OCI-LY7 (cell line): ENCODE data around the gene HS3ST5. TPM values are rescaled to one million over a fixed set of nuclear protein-coding genes. Genes with fewer than 3 reads are reported as not detected.

Experiments
- BruUV-seq: library from RNA; stranded (reverse); fragments of 400-500 nt; replicated peaks from 2 replicates; lab custom pipeline; 2021; lab: Mats Ljungman, UMichigan
- CTCF ChIA-PET: fragments of 300-600 bp; sonication (Branson Sonifier 250); formaldehyde crosslinking; loops from one replicate; lab custom pipeline; 2022; ENCODE audit warnings: antibody characterized with exemption; ENCODE audit not compliant: unreplicated experiment; lab: Charles Lee
- POLR2A ChIA-PET: fragments of 300-600 bp; sonication (Branson Sonifier 250); formaldehyde crosslinking; loops from one replicate; lab custom pipeline; 2022; ENCODE audit warnings: antibody characterized with exemption; lab: Charles Lee
- DNase-seq: peaks from one replicate; pipeline ENCODE4 v3.0.0-alpha.2; 2015; ENCODE audit warnings: low spot score
- H2AFZ ChIP-seq: fragments of 200-600 bp; sonication (generic), shearing (Covaris generic); 2 replicates; pipeline ENCODE4 v1.6.1; 2014; ENCODE audit warnings: mild to moderate bottlenecking, antibody characterized with exemption, low read length, moderate library complexity
- H3K27ac ChIP-seq: fragments of 200-600 bp; sonication (generic); 2 replicates; pipeline ENCODE4 v1.5.1; 2014; ENCODE audit warnings: mixed run types, low read depth, mild to moderate bottlenecking, moderate library complexity, low read length, inconsistent platforms; ENCODE audit not compliant: poor library complexity, severe bottlenecking
- H3K36me3 ChIP-seq: fragments of 200-600 bp; sonication (generic); 2 replicates; pipeline ENCODE4 v1.6.1; 2014; ENCODE audit warnings: mild to moderate bottlenecking, antibody characterized with exemption, low read length, moderate library complexity, mixed read lengths; ENCODE audit not compliant: insufficient read depth
- H3K4me1 ChIP-seq: fragments of 200-600 bp; sonication (generic); 2 replicates; pipeline ENCODE4 v1.5.1; 2014; ENCODE audit warnings: mild to moderate bottlenecking, low read length; ENCODE audit not compliant: insufficient read depth, poor library complexity, severe bottlenecking
- H3K4me2 ChIP-seq: fragments of 200-600 bp; sonication (generic); 2 replicates; pipeline ENCODE4 v1.6.1; 2014; ENCODE audit warnings: mild to moderate bottlenecking, low read length
- H3K4me3 ChIP-seq: fragments of 200-600 bp; sonication (generic); 2 replicates; pipeline ENCODE4 v1.5.1; 2014; ENCODE audit warnings: mild to moderate bottlenecking, low read depth, low read length; ENCODE audit not compliant: poor library complexity, severe bottlenecking
- H3K79me2 ChIP-seq: fragments of 200-600 bp; sonication (generic); 2 replicates; pipeline ENCODE4 v1.6.1; 2016; ENCODE audit warnings: low read depth, mild to moderate bottlenecking, low read length, moderate library complexity, mixed read lengths; ENCODE audit not compliant: insufficient read depth
- H3K9me2 ChIP-seq: fragments of 200-600 bp; sonication (generic); 2 replicates; pipeline ENCODE4 v1.6.1; 2016; ENCODE audit warnings: mild to moderate bottlenecking, low read length, mixed read lengths; ENCODE audit not compliant: insufficient read depth
- H3K9me3 ChIP-seq: fragments of 200-600 bp; sonication (generic); 2 replicates; pipeline ENCODE4 v1.6.1; 2014; ENCODE audit warnings: mild to moderate bottlenecking, mixed run types, low read length, mixed read lengths
- H4K20me1 ChIP-seq: fragments of 200-600 bp; sonication (generic); 2 replicates; pipeline ENCODE4 v1.6.1; 2014; ENCODE audit warnings: mild to moderate bottlenecking, antibody characterized with exemption, low read length, moderate library complexity, mixed read lengths; ENCODE audit not compliant: insufficient read depth
- CTCF ChIP-seq: fragments of 200-600 bp; sonication (generic); conservative IDR thresholded peaks from 2 replicates; pipeline ENCODE4 v1.5.1; 2014; ENCODE audit warnings: mild to moderate bottlenecking, antibody characterized with exemption, low read length, moderate library complexity, mixed read lengths
- EZH2phosphoT487 ChIP-seq: fragments of 200-600 bp; sonication (generic); IDR thresholded peaks from 2 replicates; pipeline ENCODE4 v1.6.1; 2018; ENCODE audit warnings: low read depth, borderline replicate concordance, mild to moderate bottlenecking, mixed run types, antibody characterized with exemption, low read length, moderate library complexity, mixed read lengths
- intact Hi-C: fragments of 100-400 bp; cut with micrococcal nuclease; formaldehyde crosslinking; loops from one replicate; pipeline ENCODE4 v1.10.0; 2022; ENCODE audit not compliant: unreplicated experiment
- total RNA-seq, 2 experiments: library from RNA; depleted of rRNA in 1 of 2; stranded (reverse); fragments of >200 nt in 1 of 2; shearing (Covaris generic) in 1 of 2; gene quantifications; 2 replicates each; pipeline ENCODE4 v1.2.3, GENCODE V29; 2014 to 2022

The HS3ST5 gene
- total RNA-seq, 2 experiments from 2014 or later = not detected

- Histone ChIP-seq H3K36me3 (no peaks in the 10 kb centered on the region), H3K79me2 (no peaks in the 10 kb centered on the region), H3K9me3 (no peaks in the 10 kb centered on the region), H2AFZ (no peak overlapping the region), H3K4me1 (no peaks in the 10 kb centered on the region), H4K20me1 (no peaks in the 10 kb centered on the region), H3K27ac (no peak overlapping the region), H3K4me3 (no peak overlapping the region), H3K9me2 (no peaks in the 10 kb centered on the region), H3K4me2 (no peak overlapping the region)
- ChIA-PET CTCF (no interaction called here), POLR2A (interaction anchor here (0.6 kb wide), 1 partner anchor 23 kb away, joined by 5 read pairs; no protein-coding TSS in a partner anchor)
- TF ChIP-seq CTCF (no peak), EZH2phosphoT487 (no peak)
- no peak for DNase-seq
- no TSS peak for BruUV-seq
- intact Hi-C loops = no loop called here
Measured at GRCh38 chr6:114375541-114376192, 32.8 kb upstream of the HS3ST5 start.

GRCh38 chr6:114367315-114367961 lies 24.6 kb upstream of the HS3ST5 start:
- TF ChIP-seq CTCF (no peak), EZH2phosphoT487 (no peak)
- BruUV-seq = no TSS peak
- Histone ChIP-seq H3K9me3 (no peaks in the 10 kb centered on the region), H3K4me2 (no peak overlapping the region), H2AFZ (no peak overlapping the region), H3K4me3 (no peak overlapping the region), H4K20me1 (no peaks in the 10 kb centered on the region), H3K9me2 (no peaks in the 10 kb centered on the region), H3K36me3 (no peaks in the 10 kb centered on the region), H3K4me1 (no peaks in the 10 kb centered on the region), H3K27ac (no peak overlapping the region), H3K79me2 (no peaks in the 10 kb centered on the region)
- ChIA-PET CTCF (no interaction called here), POLR2A (no interaction called here)
- DNase-seq = no peak
- intact Hi-C loops = no loop called here

GRCh38 chr6:114366899-114367298 lies 24.1 kb upstream of the HS3ST5 start:
- Histone ChIP-seq H3K79me2 (no peaks in the 10 kb centered on the region), H3K36me3 (no peaks in the 10 kb centered on the region), H3K9me2 (no peaks in the 10 kb centered on the region), H3K4me2 (no peak overlapping the region), H3K9me3 (no peaks in the 10 kb centered on the region), H2AFZ (no peak overlapping the region), H4K20me1 (no peaks in the 10 kb centered on the region), H3K27ac (no peak overlapping the region), H3K4me3 (no peak overlapping the region), H3K4me1 (no peaks in the 10 kb centered on the region)
- POLR2A ChIA-PET = no interaction called here
- no TSS peak for BruUV-seq
- CTCF ChIA-PET = no interaction called here
- TF ChIP-seq EZH2phosphoT487 (no peak), CTCF (no peak)
- intact Hi-C loops = no loop called here
- DNase-seq = no peak
